HG03280 (cell line): ENCODE measurements around the gene GNAT2.
A peak's percentile ranks its signal among the peaks of the same experiment; 100 is the strongest.
"Not testable (repeated sequence)": the region's sequence is repeated elsewhere in the genome, so short reads cannot be mapped to it uniquely, and the experiment has no call there.

Experiments used
- ATAC-seq: cut with Tn5 transposase; IDR thresholded peaks from one replicate; pipeline ENCODE4 v1.9.1; 2021; ENCODE audit warnings: mild to moderate bottlenecking, moderate library complexity; ENCODE audit not compliant: unreplicated experiment

GNAT2 gene

GRCh38 chr1:109619576-109620400, at the start of gene GNAT2, which contains the start of gene AMPD2:
GNAT2 (minus strand) TSS chr1:109619616; CDS start chr1:109612870, 6,746 bp downstream.
AMPD2 (plus strand) TSS chr1:109619837; CDS start chr1:109621176, 1,339 bp downstream.
- ATAC-seq: peak; percentile 60

GRCh38 chr1:109668123-109668775, 48.8 kb upstream of the GNAT2 start:
- no peak for ATAC-seq

- peak; percentile 93 for ATAC-seq
Observed at GRCh38 chr1:109667452-109668122, 48.2 kb upstream of the GNAT2 start, which contains the start of gene GSTM2. GSTM2 (plus strand) TSS chr1:109668057; CDS start chr1:109668116, 59 bp downstream.

GRCh38 chr1:109664671-109665070, 45.3 kb upstream of the GNAT2 start:
- ATAC-seq: no peak

DNA sequence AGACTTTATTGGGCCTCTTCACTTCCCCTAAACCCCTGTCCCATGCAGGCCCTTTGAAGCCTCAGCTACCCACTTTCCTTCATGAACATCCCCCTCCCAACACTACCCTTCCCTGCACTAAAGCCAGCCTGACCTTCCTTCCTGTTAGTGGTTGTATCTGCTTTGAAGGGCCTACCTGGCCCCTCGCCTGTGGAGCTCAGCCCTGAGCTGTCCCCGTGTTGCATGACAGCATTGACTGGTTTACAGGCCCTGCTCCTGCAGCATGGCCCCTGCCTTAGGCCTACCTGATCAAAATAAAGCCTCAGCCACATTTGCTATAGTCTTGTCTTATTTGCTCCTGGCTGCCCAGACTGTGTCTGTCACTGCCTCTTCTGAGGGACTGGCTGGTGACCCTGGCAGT, 42.0 kb upstream of the GNAT2 start:
- no peak for ATAC-seq

- not testable (repeated sequence) for ATAC-seq
Observed at GRCh38 chr1:109660691-109661026, 41.2 kb upstream of the GNAT2 start.

DNA sequence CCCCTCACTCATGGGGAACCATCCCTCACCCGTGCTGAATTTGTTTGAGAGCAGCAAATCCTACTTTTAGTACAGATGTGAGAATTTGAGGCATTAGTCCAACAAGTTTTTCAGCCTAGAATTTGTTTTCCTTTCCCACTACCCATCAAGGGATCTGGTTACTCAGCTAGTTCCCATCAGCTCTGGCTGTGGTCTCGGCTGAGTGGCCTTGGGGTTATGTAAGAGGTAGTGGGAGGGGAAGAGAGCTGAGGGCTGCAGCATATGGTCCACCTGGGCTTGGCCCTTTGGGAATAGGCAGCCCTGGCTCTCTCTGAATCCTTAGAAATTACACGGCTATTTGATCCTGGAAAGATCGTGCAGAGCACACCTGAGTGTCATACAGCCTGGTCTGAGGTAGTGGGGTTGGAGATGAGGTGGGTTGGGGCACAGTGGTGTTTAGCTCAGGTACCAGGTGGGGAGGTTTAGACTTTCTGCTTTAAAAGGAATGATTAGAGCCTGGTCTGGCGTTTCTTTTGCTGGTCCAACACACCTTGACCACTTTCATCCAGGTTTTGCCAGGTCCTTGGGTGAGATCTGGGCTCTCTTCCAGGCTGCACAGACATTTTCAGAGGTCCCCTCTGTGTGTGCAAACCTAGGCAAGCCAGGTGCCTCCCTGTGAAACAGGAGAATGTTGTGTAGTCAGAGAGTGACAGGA, 40.7 kb upstream of the GNAT2 start:
- ATAC-seq: no peak

DNA sequence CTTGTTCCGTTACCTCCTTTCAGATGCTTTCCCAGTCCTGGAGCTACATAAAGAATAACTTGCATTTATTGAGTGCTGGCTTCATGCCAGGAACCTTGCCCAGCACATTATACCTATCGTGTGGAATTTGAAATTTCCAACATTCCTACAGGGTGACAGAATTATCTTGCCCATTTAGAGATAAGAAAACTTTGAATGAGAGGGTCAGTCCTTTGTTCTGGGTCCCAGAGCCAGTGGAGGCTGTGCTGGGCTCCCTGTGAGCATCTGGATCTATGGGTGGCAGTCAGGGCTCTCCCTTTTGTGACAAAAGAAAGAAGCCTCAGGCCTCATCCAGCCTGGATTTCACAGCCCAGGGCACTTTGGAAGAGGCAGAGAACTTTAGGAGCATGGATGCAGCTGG, 39.7 kb upstream of the GNAT2 start:
- ATAC-seq: no peak

DNA sequence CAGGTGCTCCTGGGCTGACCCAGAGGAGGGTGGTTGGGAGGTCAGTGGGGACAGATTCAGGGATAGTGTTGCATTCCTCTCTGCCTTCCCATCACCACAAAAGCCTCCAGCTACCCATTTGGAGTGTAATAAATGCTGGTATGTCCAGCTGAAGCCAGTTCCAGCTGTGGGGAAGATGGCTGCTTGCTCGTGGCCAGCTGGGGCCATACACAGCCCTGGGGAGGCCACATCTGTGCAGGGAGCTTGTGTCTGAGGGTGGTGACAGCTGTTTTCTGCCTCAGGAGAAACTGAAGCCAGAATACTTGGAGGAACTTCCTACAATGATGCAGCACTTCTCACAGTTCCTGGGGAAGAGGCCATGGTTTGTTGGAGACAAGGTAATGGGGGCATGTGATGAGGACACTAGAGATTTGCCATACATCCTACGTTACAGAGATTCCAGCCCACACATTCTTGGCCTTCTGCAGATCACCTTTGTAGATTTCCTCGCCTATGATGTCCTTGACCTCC, 39.2 kb upstream of the GNAT2 start:
- no peak for ATAC-seq

DNA sequence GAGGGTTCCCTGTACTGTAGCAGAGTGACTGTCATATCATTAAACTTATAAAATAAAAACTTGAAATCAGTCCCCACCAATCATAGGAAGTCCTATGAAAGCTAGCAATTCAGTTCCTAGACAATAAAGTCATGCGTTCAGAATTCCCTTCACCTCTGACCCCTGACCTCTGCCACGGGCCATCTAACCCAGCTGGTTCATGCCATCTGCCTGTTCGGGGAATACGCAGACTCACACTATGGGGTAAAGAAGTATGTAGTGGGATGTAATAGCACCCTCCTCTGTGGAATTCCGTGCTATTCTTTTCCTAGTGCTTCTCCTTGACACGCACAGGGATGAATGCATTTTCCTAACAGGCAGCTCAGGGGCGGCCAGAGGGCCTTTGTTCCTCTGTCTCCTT, 38.6 kb upstream of the GNAT2 start:
- no peak for ATAC-seq

GRCh38 chr1:109657395-109657794, 38.0 kb upstream of the GNAT2 start:
- ATAC-seq: no peak

GRCh38 chr1:109655615-109656519, 36.5 kb upstream of the GNAT2 start, which contains the start of gene GSTM4:
GSTM4 (plus strand) TSS chr1:109656099; CDS start chr1:109656390, 291 bp downstream.
- ATAC-seq: peak; percentile 92

GRCh38 chr1:109654519-109654918, 35.1 kb upstream of the GNAT2 start:
- no peak for ATAC-seq

- ATAC-seq: no peak
Observed at GRCh38 chr1:109653306-109653705, 33.9 kb upstream of the GNAT2 start.

- ATAC-seq: no peak
Observed at GRCh38 chr1:109652402-109652801, 33.0 kb upstream of the GNAT2 start.

- ATAC-seq: no peak
Observed at GRCh38 chr1:109650609-109651008, 31.2 kb upstream of the GNAT2 start.

- no peak for ATAC-seq
Observed at GRCh38 chr1:109649491-109649914, 30.1 kb upstream of the GNAT2 start.

DNA sequence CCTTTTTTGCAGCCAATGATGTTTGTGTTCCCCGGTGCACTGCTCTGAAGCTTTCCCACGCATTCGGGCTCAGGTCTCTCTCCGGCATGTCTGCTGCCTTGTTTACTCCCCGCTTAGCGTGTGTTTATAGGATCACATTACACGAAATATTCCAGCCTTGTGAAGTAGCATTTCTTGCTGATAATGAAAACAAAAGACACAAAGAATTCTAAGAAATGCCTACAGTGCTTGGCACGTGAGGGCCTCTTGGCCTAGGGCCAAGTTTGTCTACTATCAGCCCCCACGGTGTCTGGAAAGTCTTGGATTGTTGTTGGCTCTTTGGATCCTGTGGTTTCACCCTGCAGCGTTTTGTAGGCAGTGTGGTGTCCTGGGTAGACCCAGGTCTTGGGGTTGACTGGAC, 25.3 kb upstream of the GNAT2 start:
- ATAC-seq: no peak

DNA sequence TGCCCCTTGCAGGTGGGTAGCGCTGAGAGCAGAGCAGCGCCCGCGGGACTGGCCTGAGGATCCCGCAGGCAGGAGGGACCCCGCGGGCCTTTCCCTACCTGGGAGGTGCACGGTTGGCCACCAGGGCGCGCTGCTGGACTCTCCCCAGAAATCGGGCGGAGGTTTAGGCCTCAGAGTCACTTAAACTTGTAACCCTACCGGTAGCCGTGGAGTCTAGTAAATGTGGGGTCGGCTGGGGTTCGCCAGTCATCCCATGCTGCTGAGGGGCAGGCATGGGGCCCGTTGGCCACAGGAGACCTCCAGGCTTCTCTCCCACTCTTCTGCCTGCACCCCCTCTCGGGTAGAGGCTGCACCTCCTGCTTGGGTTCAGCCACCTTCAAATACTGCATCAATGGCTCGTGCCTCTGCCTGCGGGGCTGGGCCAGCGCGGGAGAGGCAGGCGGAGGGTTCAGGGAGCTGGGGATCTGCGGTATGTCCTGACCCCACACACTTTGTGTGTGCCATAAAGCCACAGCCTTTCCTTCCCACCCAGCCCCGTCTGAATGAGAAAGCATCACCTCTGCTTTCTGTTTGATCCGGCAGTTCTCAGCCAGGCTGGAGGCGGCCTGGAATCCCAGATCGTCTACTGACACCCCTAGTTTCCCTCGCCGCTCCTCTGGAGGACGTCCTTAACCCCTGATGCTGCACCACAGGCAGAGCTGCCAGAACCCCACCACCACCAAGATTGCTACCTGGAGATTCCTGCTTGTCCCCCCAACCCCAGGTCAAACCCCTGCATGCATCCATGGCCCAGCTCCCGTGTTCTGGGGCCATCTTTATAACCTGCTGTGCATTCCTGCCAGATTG, 24.2 kb upstream of the GNAT2 start:
- peak; percentile 85 for ATAC-seq
